HG02623 (cell line): ENCODE measurements around the gene CFAP410.

Source experiments
- ATAC-seq: cut with Tn5 transposase; IDR thresholded peaks from one replicate; pipeline ENCODE4 v1.9.1; 2021; ENCODE audit warnings: moderate library complexity; ENCODE audit not compliant: unreplicated experiment

The CFAP410 gene

DNA sequence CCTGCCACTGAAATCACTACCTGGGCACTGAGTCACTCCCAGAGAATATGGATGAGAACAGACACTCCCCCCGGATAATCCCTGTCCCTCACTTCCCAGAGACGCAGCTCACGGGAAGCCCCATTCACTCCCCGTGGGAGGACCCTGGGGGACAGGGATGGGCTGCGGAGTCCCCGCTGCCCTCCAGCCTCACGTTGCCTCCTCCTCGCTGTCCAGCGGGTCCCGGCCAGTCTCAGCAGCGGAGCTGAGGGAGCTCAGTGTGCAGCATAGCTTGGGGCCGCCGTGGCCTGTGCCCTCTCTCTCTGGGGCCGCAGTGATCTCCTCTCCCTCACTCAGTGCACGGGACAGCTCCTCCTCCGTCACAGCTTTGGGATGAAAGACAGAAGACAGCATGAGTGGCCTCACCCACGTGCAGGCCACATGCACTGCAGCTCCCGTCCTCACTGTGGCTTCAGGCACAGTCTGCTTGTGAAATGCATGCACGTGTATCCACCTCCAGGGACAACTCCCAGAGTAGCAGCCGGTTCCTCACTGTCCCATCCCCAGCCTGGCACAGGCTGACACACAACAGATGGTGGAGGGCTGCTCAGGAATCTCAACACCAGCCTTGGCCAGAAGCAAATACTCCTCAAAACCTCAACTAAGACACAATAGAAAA lies 7.4 kb downstream of the CFAP410 start:
- no peak for ATAC-seq

DNA sequence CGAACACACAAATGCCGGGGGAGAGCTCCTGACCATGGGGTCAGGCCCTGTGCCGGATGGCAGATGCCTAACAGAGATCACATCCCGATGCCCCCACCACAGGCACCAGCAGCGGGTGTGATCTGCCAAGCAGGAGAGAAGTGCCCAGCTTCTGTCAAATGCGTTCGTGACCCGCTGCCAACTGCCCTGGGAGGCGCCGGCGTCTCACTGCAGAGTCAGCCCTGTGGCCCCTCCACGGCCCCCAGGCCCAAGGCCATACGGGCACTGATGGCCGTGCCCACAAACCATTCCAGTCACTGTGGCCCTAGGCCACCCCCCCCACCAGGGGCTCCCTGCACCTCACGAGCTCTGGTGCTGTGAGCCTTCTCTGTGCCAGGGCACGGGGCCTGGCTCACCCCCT lies 8.0 kb downstream of the CFAP410 start:
- ATAC-seq, result no peak

DNA sequence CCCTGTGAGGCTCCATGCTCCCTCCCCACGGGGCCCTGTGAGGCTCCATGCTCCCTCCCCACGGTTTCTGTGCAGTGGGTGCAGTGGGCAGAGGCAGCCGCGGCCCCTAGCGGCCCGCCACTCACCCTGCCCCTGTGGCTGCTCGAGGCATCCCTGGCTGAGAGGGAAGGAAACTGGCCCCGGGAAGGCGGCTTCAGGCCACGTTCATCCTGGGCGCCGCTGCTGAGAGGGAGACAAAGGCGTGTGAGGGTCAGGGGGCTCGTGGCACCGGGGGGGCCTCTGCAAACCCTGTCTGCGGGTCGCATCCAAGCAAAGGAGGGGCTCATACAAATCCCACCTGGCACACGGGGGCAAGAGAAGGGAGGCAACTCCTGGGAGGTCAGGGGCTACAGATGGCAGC lies 8.5 kb downstream of the CFAP410 start:
- no peak for ATAC-seq

DNA sequence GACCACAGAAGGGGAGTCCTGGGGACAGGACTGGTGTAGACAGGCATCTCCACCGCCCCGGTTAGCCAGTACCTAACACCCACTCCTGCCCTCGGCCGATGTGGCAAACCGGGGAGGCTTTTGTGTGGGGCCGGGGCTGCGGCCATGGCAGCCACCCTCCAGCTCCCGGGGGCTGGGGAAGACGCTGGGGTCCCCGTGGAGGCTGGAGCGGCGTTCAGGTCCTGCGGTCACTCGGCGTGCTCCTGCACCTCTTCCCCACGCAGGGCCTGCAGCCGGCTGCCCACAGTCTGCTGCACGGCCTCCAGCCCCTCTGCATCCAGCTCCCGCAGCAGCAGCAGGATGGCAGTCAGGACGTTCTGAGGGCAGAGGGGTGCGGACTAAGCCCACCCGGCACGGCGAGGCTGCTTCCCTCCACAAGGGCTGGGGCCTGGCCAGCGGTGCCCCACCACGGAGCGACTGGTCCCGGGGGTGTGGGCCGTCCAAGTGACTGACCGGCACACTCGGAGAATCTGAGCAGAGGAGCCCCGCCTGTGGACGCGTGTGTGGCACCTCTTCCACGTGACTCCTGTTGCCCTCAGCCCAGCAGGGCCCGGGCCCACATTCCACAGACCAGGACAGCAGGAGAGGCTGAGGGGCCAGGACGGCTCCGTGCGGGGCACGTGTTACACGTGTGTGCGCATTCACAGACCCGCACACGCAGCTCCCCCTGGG lies 9.1 kb downstream of the CFAP410 start:
- ATAC-seq, result no peak

DNA sequence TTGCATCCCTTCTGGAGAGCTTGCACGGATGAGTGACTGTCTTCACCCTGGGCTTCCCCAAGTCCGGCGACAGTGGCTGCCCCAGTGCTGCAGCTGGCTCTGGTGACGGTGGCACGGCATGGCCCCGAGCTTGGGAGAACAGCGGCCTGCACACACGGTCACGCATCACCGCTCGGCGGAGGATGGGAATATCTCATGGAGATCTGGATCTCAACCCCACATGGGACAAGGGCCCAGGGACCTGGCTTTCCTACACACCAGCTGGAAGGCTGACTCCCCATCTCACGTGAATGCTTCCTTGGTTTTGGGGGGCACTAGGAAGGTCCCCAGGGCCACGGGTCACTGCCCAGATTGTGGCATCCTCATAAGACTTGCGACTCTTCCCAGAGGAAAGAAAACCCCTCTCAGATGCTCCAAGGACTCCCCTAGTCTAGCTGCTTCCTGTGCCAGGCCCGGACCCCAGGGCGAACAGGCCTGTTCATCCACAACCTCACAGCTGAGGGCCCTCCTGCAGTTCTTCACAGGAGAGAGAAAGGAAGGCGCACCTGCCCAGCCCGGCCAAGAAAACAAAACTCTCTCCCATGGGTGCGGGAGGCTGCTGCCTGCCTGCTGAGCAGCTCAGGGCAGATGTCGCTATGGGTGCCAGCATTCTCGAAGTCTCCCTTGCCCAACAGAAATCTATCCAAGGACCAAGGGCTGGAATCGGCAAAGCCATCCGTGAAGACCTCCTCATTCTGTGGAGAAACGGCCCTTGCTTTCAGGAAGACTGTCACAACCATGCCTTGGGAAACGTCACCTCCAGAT lies 9.9 kb downstream of the CFAP410 start:
- no peak for ATAC-seq

DNA sequence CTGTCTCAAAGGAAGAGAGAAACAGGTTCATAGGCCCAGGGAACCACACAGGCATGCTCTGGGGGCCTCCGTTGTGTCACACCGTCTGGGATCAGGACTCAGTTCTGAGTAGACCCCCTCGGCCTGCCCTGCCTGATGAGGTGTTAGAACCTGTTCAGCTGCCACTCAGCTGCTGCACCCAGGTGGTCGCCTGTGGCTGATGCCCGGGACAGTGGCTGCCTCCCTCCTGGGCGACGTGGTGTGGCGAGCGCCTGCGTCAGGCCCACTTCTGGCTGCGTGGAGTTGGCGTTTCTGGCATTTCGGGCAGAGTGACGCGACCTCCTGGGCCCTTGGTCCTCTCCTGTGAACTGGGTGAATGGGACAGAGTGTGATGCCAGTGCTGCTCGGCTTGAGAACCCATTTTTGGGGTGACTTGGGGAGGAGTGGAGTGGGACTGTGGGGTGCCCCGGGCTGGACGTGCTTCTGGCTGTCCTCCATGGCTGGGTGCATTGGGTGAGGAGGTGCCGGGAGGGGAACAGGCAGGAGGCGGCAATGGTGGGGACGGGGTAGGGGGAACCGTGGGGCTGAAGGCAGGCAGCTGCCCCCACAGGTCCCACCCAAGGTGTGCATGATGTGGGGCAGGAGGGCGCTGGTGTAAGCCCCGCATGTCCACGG lies 10.8 kb downstream of the CFAP410 start:
- no peak for ATAC-seq

DNA sequence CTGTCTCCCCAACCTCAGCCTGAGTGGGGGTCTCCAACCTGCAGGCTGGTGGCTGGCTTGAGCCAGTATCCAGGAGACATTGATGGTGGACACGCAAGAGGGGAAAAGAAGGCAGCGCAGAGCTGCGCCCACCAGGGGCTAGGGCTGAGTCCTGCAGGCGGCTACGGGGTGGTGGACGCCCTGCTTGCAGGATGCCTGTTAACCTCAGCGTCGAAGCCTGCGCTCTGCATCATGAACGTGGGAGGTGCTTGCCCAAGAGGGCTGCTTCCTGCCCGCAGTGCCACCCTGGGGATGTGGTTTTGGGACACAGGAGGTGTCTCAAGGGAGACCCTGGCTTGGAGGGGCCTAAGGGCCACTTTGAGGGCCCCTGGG lies 11.6 kb downstream of the CFAP410 start:
- no peak for ATAC-seq

DNA sequence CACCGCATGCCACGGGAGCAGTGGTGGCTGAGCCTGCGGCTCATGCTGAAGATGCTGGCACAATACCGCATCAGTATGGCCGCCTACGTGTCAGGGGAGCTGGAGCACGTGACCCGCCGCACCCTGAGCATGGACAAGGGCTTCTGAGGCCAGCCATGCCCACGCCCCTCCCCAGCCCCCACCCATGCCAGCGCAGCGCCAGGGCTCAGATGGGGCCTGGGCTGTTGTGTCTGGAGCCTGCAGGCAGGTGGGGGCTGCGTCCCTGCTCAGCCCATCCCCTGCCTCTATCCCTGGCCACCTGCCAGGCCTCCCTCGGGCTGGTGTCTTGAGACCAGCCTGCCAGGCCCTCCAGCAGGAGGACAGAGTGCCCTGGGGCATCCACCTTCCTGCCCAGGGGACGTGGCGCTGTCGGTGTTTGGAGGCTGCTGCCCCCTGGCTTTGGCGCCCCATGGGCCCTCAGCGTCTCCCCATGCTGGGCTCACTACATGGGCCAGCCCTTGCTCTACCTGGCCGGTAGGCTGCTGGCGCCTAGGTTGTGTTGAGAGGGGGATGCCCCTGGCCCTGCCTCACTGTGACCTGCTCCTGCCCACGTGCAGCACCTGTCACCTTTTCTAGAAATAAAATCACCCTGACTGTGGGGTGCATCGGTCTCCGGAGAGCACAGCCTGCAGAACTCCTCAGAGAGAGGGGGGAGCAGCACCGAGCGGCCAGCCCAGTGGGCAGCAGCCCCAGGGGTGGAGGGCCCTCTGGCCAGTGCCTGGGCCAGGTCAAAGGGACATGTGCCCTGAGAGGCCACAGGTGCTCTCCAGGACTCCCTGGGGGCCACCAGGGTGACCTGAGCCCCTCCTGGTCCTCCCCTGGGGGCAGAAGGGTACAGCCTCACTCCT lies 12.2 kb downstream of the CFAP410 start:
- no peak for ATAC-seq

DNA sequence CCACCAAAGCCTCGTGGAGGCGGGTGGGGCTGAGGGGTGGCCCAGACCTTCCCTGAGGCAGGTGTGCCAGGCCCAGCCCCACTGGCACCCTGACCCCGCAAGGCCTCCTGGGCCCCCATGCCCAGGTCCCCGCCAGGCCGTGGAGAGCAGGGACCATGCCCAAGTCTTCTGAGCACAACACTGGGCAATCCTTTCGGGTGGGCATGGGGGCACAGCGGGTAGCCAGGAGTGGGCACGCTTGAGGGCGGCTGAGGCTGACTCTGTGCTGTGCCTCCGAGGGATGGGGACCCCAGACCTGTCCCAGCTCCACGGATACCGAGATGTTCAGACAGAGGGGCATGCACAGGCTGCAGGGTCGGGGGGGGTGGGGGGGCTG lies 12.9 kb downstream of the CFAP410 start:
- no peak for ATAC-seq

DNA sequence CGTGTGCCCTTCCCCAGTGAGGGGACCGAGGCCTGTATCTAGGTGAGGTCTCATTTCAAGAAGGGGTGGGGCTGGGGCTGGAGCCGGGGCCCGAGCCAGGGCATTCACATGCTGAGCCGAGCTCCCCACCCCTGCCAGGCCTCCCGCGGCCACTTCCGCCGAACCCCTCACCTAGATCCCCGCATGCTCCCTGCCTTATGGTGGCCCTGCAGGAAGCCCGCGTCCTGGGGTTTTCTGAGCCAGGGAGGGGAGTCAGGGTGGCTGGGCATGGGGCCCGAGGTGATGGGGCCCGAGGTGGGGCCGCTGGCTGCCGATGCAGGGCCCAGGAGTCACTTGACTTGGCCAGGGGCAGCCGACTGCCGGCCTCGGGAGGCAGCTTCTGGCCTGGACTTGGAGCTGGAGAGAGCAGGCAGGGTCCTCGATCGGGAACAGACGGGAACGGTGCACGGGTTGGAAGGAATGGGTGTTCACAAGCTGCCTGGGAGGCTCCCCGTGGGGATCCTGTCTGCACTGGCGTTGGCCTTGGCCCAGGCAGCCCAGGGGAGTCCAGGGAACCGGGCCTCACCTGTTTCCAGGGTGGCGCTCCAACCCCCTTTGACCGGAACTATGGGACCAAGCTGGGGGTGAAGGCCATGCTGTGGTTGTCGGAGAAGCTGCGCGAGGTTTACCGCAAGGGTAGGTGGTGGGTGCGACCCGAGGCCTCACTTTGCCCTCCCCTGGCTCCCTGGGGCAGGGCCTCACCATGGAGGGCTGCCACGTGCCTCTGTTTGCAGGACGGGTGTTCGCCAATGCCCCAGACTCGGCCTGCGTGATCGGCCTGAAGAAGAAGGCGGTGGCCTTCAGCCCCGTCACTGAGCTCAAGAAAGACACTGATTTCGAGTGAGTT lies 13.6 kb downstream of the CFAP410 start:
- ATAC-seq, result no peak

DNA sequence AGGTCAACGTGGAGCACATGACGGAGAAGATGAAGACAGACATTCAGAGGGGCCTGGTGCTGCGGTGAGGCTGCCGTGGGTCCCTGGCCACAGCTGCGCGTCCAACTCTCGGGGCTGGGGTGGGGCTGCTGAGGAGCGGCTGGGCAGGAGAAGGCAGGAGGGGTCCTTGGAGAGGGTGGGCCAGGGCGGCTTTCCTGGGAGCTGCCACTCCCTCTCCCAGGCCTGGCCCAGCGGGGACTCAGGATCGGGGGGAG lies 14.4 kb downstream of the CFAP410 start:
- no peak for ATAC-seq

DNA sequence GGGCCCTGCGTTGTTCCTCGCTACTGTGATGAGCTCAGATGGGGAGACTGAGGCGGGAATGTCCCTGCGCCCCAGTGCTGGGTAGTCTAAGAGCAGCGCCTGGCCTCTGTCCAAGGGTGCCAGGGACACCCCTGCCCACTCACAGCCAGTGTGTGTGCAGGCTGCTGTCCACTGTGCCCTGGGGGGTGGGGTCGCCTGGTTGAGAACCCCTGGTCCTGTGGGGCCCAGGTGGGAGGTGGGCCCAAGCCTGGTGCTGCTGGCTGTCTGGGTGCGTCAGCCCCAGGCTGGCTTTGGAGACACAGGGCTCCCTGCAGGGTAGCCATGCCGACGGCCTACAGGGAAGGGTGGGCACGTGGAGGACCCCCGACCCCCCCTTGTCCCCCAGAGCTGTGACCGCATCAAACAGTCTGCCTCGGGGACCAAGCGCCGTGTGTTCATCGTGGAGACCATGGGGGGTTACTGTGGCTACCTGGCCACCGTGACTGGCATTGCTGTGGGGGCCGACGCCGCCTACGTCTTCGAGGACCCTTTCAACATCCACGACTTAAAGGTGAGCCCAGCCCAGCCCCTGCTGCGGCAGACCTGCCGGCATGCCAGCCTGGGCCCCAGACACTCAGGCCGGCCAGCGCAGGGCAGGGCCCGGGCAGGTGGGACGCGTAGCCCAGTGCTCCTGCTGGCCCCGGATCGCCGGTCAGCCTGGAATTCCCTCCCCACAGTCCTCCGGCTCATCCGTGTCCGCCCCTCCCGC lies 14.9 kb downstream of the CFAP410 start:
- ATAC-seq, result no peak

DNA sequence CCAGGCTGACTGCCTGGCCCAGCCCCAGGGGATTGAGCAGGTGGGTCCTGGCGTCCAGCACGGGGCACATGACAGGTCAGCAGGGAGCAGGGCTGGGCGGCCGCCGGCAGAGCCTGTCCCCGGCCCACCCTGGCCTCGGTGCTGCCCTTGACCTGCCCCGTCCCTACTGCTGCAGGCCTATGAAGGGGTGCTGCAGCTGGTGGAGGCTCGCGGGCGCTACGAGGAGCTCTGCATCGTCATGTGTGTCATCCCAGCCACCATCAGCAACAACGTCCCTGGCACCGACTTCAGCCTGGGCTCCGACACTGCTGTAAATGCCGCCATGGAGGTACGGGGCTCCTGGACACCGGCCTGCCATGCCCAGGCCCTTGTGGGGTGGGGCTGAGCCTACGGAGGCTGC lies 15.6 kb downstream of the CFAP410 start:
- ATAC-seq, result no peak

DNA sequence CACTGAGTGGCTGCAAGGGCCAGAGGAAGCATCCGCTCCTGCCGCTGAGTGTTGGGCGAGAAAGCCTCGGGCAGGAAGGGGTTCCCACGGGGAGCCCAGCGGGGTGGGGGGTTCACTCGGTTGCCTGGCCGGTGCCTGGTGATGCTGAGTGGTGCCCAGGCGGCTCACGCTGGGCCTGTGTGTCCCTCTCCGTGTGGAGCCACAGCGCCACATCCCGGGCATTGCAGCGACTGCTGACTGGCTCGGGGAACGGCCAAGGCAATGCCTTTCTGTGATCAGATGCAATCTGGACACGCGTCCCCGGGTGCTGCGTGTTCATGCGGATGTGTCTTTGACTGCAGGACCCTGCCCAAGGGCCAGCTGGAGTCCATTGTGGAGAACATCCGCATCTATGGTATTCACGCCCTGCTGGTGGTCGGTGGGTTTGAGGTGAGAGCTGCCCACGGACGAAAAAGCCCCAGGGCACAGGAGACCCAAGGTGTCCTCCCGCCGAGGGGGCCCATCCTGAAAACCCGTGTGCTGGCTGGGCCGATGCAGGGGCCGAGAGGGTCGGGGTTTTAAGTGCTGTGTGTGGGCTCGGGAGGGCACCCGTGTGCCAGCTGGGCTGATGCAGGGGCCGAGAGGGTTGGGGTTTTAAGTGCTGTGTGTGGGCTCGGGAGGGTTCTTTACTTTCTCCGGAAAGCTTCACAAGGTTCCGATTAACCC lies 16.4 kb downstream of the CFAP410 start:
- no peak for ATAC-seq

DNA sequence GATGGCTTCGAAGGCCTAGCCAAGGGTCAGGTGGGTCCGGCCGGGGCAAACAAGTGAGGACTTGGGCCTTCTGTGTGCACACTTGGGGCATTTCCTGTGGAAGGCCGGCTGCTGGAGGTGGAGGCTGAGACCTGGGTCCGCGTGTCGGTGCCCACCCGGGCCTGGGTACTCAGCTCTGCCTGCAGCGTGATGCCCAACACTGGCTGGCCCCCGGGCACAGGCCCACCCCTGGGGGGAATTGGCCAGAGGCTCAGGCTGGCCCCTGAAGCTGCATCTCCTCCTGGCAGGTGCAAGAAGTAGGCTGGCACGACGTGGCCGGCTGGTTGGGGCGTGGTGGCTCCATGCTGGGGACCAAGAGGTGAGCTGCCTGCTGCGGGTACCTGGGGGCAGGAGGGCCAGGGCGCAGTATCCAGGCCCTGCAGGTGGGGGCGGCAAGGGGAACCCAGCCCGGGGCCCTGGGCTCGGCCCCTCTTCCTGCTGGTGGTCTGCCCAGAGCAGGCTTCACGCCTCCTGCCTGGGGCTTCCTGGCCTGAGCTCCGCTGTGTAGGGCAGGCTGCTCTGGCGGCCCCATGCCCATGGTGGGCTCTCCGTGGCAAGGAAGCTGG lies 17.2 kb downstream of the CFAP410 start:
- no peak for ATAC-seq

DNA sequence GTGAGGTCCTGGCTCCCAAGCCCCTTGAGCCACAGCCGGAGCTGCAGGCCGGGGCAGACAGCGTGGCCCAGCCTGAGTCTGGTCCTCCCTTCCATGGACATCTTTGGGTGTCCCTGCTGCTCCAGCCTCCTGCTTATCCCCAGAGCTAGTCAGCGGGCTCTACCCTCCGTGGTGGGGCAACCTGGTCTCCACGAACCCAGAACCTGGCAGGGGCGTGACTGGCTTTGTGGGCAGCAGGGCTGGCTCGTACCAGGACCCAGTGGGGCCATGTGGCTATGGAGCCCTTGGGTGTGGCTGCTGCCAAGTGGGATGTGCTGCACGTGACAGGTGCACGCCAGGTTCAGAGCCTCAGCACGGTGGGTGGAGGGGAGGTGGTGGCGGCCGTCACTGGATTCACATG lies 18.3 kb downstream of the CFAP410 start:
- ATAC-seq, result no peak

DNA sequence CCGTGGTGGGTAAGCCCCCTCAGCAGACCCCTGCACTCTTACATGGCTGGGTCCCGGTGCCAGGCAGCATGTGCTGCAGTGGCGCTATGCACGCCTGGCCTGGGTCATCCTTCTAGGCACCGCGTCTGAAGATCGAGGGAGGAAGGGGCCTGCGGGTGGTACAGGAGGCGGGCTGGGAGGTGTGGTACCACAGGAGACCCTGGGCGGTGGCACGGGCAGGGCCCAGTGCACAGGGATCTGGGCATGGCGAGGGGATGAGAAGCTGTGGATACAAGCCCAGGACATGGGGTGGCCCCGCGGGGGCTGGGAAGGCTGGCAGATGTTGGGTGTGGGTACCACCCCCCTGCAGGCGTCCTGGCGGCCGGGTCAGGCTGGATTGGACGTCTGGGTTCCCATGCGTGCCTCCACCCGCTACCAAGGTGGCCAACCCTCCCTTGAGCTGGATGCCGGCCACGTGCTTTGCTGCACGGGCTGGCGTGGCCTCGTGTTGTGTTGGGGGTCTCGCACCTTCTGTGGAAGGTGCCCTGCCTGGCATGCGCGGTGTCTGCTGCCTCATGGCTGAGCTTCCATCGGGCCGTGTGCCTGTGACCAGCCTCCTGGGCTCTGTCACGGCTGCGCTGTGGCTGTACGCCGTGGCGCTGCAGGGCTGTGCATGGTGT lies 19.7 kb downstream of the CFAP410 start:
- ATAC-seq, result no peak
